Activated CD4-positive, alpha-beta memory T cell treated with anti-CD3 and anti-CD28 coated beads for 36 hours (primary cell): ENCODE results near the gene TPST1. TPM values are rescaled to one million over a fixed set of nuclear protein-coding genes. Genes with fewer than 3 reads are reported as not detected.
"Not testable (repeated sequence)": the region's sequence is repeated elsewhere in the genome, so short reads cannot be mapped to it uniquely, and the experiment has no call there.

Experiments used
- CTCF ChIA-PET: fragments of 350-600 bp; sonication (Branson Sonifier 250); formaldehyde crosslinking; loops from one replicate; lab custom pipeline; 2021; ENCODE audit warnings: antibody characterized with exemption, inconsistent platforms; lab: Charles Lee
- POLR2A ChIA-PET: fragments of 350-600 bp; sonication (Branson Sonifier 250); formaldehyde crosslinking; loops from one replicate; lab custom pipeline; 2021; ENCODE audit warnings: antibody characterized with exemption; lab: Charles Lee
- DNase-seq: peaks from one replicate; pipeline ENCODE4 v3.0.0-alpha.2; 2020
- H3K27ac Mint-ChIP-seq: one replicate; pipeline ENCODE4 v1.8.0; 2021; ENCODE audit warnings: mixed read lengths
- H3K27me3 Mint-ChIP-seq: one replicate; pipeline ENCODE4 v1.8.0; 2021; ENCODE audit warnings: mixed read lengths
- H3K36me3 Mint-ChIP-seq: one replicate; pipeline ENCODE4 v1.8.0; 2021; ENCODE audit warnings: mixed read lengths
- H3K4me1 Mint-ChIP-seq: one replicate; pipeline ENCODE4 v1.8.0; 2021; ENCODE audit warnings: low read depth, mixed read lengths
- H3K4me3 Mint-ChIP-seq: one replicate; pipeline ENCODE4 v1.8.0; 2021; ENCODE audit warnings: mild to moderate bottlenecking, mixed read lengths
- H3K9me3 Mint-ChIP-seq: one replicate; pipeline ENCODE4 v1.8.0; 2021; ENCODE audit warnings: mixed read lengths
- intact Hi-C: fragments of 100-400 bp; cut with micrococcal nuclease; formaldehyde crosslinking; loops from one replicate; pipeline ENCODE4 v1.15.1; 2023
- total RNA-seq, 2 experiments: library from RNA; stranded (reverse); gene quantifications; one replicate each; pipeline ENCODE4 v1.2.3, GENCODE V29; 2021

TPST1 gene
- total RNA-seq, 2 experiments from 2014 or later, result 0.62 to 0.94 TPM

GRCh38 chr7:66175006-66175405 lies 30.1 kb upstream of the TPST1 start:
- DNase-seq, H3K4me1 Mint-ChIP-seq, H3K27me3 Mint-ChIP-seq, POLR2A ChIA-PET, intact Hi-C loops, H3K9me3 Mint-ChIP-seq, CTCF ChIA-PET, H3K4me3 Mint-ChIP-seq, H3K27ac Mint-ChIP-seq, H3K36me3 Mint-ChIP-seq: not testable (repeated sequence)

DNA sequence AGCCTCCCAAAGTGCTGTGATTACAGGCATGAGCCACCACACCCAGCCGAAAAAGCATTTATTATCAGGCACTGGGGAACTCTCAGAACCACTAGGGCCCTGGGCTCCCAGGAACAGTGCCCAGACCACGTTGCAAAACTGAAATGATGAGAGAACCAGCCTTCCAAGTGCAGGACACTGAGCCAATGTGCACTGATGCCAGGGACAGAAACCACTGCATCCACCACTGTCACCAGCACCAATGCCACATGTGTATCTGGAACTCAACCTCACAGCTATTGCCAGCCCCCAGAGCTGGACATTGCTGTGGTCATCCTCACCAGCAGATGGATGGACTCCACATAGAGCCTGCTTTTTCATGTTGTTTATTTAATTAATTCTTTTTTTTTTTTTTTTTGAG lies 28.2 kb upstream of the TPST1 start:
- H3K4me3 Mint-ChIP-seq, result no peak overlapping the region
- no peak for DNase-seq
- intact Hi-C loops, result no loop called here
- ChIA-PET POLR2A (no interaction called here), CTCF (no interaction called here)
- H3K4me1 Mint-ChIP-seq, result no peaks in the 10 kb centered on the region
- peaks cover 3% of the 10 kb centered on the region for H3K9me3 Mint-ChIP-seq
- no peaks in the 10 kb centered on the region for H3K27me3 Mint-ChIP-seq
- no peak overlapping the region for H3K27ac Mint-ChIP-seq
- H3K36me3 Mint-ChIP-seq, result no peaks in the 10 kb centered on the region

DNA sequence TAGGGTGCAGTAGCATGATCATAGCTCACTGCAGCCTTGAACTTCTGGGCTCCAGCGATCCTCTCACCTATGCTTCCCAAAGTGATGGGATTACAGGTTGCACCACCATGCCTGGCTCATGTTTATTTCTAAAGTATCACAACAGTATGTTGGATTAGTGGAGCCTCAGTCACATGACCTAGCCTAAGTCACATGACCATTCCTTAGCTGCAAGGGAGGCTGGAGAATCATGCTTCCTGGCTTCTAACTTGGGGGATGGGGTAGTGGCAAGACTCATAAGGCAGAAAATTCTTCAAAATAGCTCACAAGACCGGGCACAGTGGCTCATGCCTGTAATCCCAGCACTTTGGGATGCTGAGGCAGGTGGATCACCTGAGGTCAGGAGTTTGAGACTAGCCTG lies 26.9 kb upstream of the TPST1 start:
- peaks cover 3% of the 10 kb centered on the region for H3K9me3 Mint-ChIP-seq
- CTCF ChIA-PET, result no interaction called here
- intact Hi-C loops, result no loop called here
- H3K36me3 Mint-ChIP-seq, result no peaks in the 10 kb centered on the region
- H3K4me3 Mint-ChIP-seq, result no peak overlapping the region
- POLR2A ChIA-PET, result no interaction called here
- no peak for DNase-seq
- no peak overlapping the region for H3K27ac Mint-ChIP-seq
- H3K27me3 Mint-ChIP-seq, result no peaks in the 10 kb centered on the region
- H3K4me1 Mint-ChIP-seq, result no peaks in the 10 kb centered on the region

DNA sequence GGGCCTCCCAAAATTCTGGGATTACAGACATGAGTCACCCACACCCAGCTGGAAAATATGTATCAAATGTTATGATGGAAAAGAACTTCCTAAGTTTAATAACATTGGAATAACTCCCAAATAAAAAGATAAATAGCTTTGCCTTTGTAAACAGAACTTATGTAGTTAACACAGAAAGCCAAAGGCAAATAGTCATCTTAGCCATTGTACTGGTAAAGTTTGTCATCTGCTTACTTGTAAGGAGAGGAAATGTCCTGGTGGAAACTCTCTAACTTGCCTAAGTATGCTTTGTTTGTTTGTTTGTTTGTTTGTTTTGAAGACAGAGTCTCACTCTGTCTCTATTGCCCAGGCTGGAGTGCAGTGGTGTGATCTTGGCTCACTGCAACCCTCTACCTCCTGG lies 23.8 kb upstream of the TPST1 start:
- CTCF ChIA-PET, result no interaction called here
- POLR2A ChIA-PET, result no interaction called here
- H3K4me3 Mint-ChIP-seq, result no peak overlapping the region
- intact Hi-C loops, result no loop called here
- H3K9me3 Mint-ChIP-seq, result peaks cover 6% of the 10 kb centered on the region
- DNase-seq, result no peak
- no peaks in the 10 kb centered on the region for H3K27me3 Mint-ChIP-seq
- H3K27ac Mint-ChIP-seq, result no peak overlapping the region
- H3K36me3 Mint-ChIP-seq, result no peaks in the 10 kb centered on the region
- H3K4me1 Mint-ChIP-seq, result no peaks in the 10 kb centered on the region

DNA sequence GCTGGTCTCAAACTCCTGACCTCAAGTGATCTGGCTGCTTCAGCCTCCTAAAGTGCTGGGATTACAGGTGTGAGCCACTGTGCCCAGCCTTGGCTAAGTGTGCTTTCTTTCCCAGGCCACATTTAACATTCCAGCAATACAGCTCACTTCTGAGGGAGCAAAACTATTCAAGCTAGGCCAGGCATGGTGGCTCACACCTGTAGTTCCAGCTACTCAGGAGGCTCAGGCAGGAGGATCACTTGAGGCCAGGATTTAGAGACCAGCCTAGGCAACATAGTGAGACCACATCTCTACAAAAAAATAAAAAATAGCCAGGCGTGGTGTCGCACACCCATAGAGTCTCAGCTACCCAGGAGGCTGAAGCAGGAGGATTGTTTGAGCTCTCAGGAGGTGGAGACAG lies 23.3 kb upstream of the TPST1 start:
- no peaks in the 10 kb centered on the region for H3K4me1 Mint-ChIP-seq
- CTCF ChIA-PET, result no interaction called here
- H3K36me3 Mint-ChIP-seq, result no peaks in the 10 kb centered on the region
- intact Hi-C loops, result no loop called here
- H3K9me3 Mint-ChIP-seq, result peaks cover 6% of the 10 kb centered on the region
- POLR2A ChIA-PET, result no interaction called here
- DNase-seq, result no peak
- no peaks in the 10 kb centered on the region for H3K27me3 Mint-ChIP-seq
- H3K27ac Mint-ChIP-seq, result no peak overlapping the region
- H3K4me3 Mint-ChIP-seq, result no peak overlapping the region

DNA sequence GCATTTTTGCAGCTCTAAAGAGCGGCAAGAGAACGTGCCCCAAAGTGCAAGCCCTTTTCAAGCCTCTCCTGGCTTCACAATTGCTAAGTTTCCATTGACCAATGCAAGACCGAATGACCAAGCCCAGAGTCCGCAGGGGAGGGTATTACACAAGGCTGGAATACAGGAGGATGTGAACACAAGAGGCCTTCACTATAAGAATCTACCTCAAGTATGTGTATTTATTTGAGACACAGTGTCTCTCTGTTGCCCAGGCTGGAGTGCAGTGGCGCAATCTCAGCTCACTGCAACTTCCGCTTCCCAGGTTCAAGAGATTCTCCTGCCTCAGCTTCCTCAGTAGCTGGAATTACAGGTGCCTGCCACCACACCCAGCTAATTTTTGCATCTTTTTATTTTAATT lies 22.2 kb upstream of the TPST1 start:
- DNase-seq, result no peak
- Mint-ChIP-seq H3K9me3 (peaks cover 6% of the 10 kb centered on the region), H3K36me3 (no peaks in the 10 kb centered on the region), H3K4me3 (no peak overlapping the region), H3K4me1 (no peaks in the 10 kb centered on the region), H3K27ac (no peak overlapping the region), H3K27me3 (no peaks in the 10 kb centered on the region)
- intact Hi-C loops, result no loop called here
- ChIA-PET POLR2A (no interaction called here), CTCF (no interaction called here)

GRCh38 chr7:66183700-66184099 lies 21.4 kb upstream of the TPST1 start:
- Mint-ChIP-seq H3K4me3 (no peak overlapping the region), H3K4me1 (no peaks in the 10 kb centered on the region), H3K36me3 (no peaks in the 10 kb centered on the region), H3K27me3 (peaks cover 2% of the 10 kb centered on the region), H3K9me3 (peaks cover 3% of the 10 kb centered on the region), H3K27ac (no peak overlapping the region)
- DNase-seq, result no peak
- intact Hi-C loops, result no loop called here
- ChIA-PET POLR2A (no interaction called here), CTCF (no interaction called here)

- POLR2A ChIA-PET, result no interaction called here
- intact Hi-C loops, result no loop called here
These were observed 19.4 kb upstream of the TPST1 start for GRCh38 chr7:66185680-66186187.

GRCh38 chr7:66186991-66187390 lies 18.1 kb upstream of the TPST1 start:
- DNase-seq, result no peak
- POLR2A ChIA-PET, result no interaction called here
- CTCF ChIA-PET, result no interaction called here
- Mint-ChIP-seq H3K9me3 (peaks cover 3% of the 10 kb centered on the region), H3K4me3 (no peak overlapping the region), H3K27me3 (peaks cover 2% of the 10 kb centered on the region), H3K4me1 (no peaks in the 10 kb centered on the region), H3K36me3 (no peaks in the 10 kb centered on the region), H3K27ac (no peak overlapping the region)
- intact Hi-C loops, result no loop called here

More at GRCh38 chr7:66185680-66186187, 19.4 kb upstream of the TPST1 start:
- Mint-ChIP-seq H3K4me3 (no peak overlapping the region), H3K27me3 (peaks cover 2% of the 10 kb centered on the region), H3K36me3 (no peaks in the 10 kb centered on the region), H3K27ac (no peak overlapping the region), H3K4me1 (no peaks in the 10 kb centered on the region), H3K9me3 (peaks cover 3% of the 10 kb centered on the region)
- CTCF ChIA-PET, result no interaction called here
- no peak for DNase-seq

DNA sequence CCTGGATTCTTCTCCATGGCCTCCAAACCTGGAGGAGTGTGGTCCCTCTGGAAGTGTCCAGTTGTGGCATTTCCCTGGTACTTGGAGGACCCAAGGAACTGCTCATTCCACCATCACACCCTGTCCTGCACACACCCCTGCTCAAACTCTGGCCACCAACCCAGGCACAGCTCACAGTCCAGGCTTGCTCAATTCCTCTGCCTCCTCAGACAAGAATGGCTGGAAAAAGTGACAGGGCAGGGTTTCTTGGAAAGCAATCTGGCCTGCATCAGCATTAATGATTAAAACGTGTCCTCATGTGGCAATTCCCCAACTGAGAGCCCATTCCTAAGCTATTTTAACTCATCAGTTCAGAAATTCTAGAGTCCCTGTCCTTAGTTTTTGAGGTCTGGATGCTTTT lies 17.2 kb upstream of the TPST1 start:
- no peak for DNase-seq
- no peak overlapping the region for H3K4me3 Mint-ChIP-seq
- peaks cover 3% of the 10 kb centered on the region for H3K9me3 Mint-ChIP-seq
- H3K27me3 Mint-ChIP-seq, result peaks cover 2% of the 10 kb centered on the region
- H3K36me3 Mint-ChIP-seq, result no peaks in the 10 kb centered on the region
- ChIA-PET CTCF (no interaction called here), POLR2A (no interaction called here)
- intact Hi-C loops, result no loop called here
- H3K4me1 Mint-ChIP-seq, result no peaks in the 10 kb centered on the region
- no peak overlapping the region for H3K27ac Mint-ChIP-seq

DNA sequence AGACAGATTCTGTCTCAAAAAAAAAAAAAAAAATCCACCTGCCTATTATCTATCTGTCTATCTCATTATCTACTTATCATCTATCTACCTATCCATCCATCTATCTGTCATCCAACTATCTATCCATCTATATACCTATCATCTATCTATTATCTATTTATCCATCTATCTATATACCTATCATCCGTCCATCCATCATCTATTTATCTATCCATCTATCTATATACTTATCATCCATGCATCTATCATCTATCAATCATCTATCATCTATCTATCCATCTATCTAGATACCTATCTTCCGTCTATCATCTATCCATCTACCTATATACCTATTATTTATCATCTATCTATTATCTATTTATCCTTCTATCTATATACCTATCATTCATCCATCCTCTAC lies 16.5 kb upstream of the TPST1 start:
- no peak for DNase-seq
- Mint-ChIP-seq H3K4me3 (no peak overlapping the region), H3K4me1 (no peaks in the 10 kb centered on the region), H3K36me3 (no peaks in the 10 kb centered on the region), H3K27me3 (peaks cover 2% of the 10 kb centered on the region), H3K9me3 (peaks cover 3% of the 10 kb centered on the region), H3K27ac (no peak overlapping the region)
- intact Hi-C loops, result no loop called here
- ChIA-PET CTCF (no interaction called here), POLR2A (no interaction called here)

- Mint-ChIP-seq H3K27ac (no peak overlapping the region), H3K27me3 (peaks cover 2% of the 10 kb centered on the region), H3K9me3 (peaks cover 3% of the 10 kb centered on the region), H3K4me1 (no peaks in the 10 kb centered on the region), H3K4me3 (no peak overlapping the region), H3K36me3 (no peaks in the 10 kb centered on the region)
- intact Hi-C loops, result no loop called here
- DNase-seq, result no peak
- ChIA-PET CTCF (no interaction called here), POLR2A (no interaction called here)
These were observed 15.2 kb upstream of the TPST1 start for GRCh38 chr7:66189695-66190503.

DNA sequence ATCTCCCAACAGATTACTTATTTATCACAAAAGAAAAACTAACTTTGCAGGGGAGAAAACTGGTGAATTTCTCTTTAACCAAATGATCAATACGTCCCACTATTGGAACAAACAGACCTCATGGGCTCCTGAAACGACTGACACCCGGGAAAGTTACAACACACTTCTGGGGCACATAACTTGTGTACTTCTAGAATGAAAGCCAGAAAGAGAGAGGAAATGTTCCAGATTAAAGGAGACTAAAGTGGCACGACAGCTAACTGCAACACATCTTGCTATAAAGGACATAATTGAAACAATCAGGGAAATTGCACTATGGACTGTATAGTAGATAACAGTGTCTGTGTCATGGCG lies 14.7 kb upstream of the TPST1 start:
- Mint-ChIP-seq H3K27ac (no peak overlapping the region), H3K36me3 (no peaks in the 10 kb centered on the region), H3K4me3 (no peak overlapping the region), H3K9me3 (peaks cover 3% of the 10 kb centered on the region), H3K27me3 (peaks cover 2% of the 10 kb centered on the region), H3K4me1 (no peaks in the 10 kb centered on the region)
- CTCF ChIA-PET, result no interaction called here
- no peak for DNase-seq
- POLR2A ChIA-PET, result no interaction called here
- intact Hi-C loops, result no loop called here
